Brain microvascular endothelial cell (primary cell): ENCODE data around the gene CAMTA1.

Experiments
- DNase-seq: peaks from one replicate; pipeline ENCODE4 v3.0.0-alpha.2; 2020
- H3K27ac ChIP-seq: fragments of 250-450 bp; sonication (Bioruptor Pico); 2 replicates; pipeline ENCODE4 v1.5.1; 2020; ENCODE audit warnings: mild to moderate bottlenecking, moderate library complexity
- H3K27me3 ChIP-seq: fragments of 250-450 bp; sonication (Bioruptor Pico); replicated peaks from 2 replicates; pipeline ENCODE4 v1.5.1; 2020; ENCODE audit warnings: mild to moderate bottlenecking
- H3K36me3 ChIP-seq: fragments of 250-450 bp; sonication (Bioruptor Pico); replicated peaks from 2 replicates; pipeline ENCODE4 v1.5.1; 2020; ENCODE audit warnings: mild to moderate bottlenecking
- H3K4me3 ChIP-seq: 2 replicates; pipeline ENCODE4 v1.5.1; 2011; ENCODE audit warnings: low read depth, mild to moderate bottlenecking, control low read depth, low read length, moderate library complexity
- in situ Hi-C: cut with HindIII; loops from 2 replicates; pipeline ENCODE4 v1.10.0; 2017; ENCODE audit warnings: low sequenced_read_pairs, low pct_ligation_motif_present
- TF ChIP-seq, protein P1 (sequence below): IDR thresholded peaks from 2 replicates; pipeline ENCODE4 v1.5.1; 2011; ENCODE audit warnings: low read depth, mild to moderate bottlenecking, moderate library complexity, low read length, control low read depth, inconsistent platforms; ENCODE audit errors: missing control alignments

The CAMTA1 gene

DNA sequence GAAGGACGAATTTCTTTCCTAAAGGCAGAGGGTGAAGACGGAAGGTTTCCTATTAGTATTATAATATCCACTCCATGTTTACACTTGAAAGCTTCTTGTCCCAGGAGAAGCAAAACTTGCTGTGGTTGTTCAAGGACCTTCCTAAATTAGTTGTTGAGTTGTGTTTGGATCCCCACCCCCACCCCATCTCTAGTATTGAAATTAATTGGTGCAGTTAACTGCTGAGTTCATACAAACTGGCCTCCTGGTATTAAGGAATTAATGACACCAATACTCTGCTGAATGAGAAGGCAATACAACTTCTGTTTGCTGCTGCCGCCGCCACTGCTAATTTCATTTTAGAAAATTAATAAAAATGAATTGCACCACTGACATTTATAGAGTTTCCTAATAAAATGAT, 308.8 kb downstream of the CAMTA1 start:
- no peak overlapping the region for H3K27ac ChIP-seq
- no peaks in the 10 kb centered on the region for H3K27me3 ChIP-seq
- DNase-seq = no peak
- no peak overlapping the region for H3K4me3 ChIP-seq
- in situ Hi-C loops = no loop called here
- no peaks in the 10 kb centered on the region for H3K36me3 ChIP-seq
- TF ChIP-seq, protein P1, sequence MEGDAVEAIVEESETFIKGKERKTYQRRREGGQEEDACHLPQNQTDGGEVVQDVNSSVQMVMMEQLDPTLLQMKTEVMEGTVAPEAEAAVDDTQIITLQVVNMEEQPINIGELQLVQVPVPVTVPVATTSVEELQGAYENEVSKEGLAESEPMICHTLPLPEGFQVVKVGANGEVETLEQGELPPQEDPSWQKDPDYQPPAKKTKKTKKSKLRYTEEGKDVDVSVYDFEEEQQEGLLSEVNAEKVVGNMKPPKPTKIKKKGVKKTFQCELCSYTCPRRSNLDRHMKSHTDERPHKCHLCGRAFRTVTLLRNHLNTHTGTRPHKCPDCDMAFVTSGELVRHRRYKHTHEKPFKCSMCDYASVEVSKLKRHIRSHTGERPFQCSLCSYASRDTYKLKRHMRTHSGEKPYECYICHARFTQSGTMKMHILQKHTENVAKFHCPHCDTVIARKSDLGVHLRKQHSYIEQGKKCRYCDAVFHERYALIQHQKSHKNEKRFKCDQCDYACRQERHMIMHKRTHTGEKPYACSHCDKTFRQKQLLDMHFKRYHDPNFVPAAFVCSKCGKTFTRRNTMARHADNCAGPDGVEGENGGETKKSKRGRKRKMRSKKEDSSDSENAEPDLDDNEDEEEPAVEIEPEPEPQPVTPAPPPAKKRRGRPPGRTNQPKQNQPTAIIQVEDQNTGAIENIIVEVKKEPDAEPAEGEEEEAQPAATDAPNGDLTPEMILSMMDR = no peak

DNA sequence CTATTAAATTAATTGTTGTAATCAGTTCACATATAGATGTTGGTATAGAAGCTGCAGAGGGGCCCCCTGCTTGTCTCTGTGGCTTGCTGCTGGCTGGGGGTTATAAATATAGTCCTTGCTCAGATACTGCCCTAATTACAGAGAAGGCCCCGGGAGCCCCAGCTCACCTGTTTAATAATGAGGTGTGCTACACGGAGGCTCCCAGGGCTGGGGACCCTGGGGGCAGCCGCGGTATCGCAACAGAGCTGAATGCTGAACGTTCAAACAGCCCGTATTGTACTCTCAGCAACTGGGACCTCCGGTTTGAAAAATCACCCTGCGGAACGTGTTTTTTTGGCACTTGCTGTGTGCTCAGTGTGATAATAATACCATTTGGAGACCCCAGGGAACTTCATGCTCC, 309.3 kb downstream of the CAMTA1 start:
- no peak for DNase-seq
- in situ Hi-C loops = no loop called here
- Histone ChIP-seq H3K4me3 (no peak overlapping the region), H3K27ac (no peak overlapping the region), H3K27me3 (no peaks in the 10 kb centered on the region), H3K36me3 (no peaks in the 10 kb centered on the region)
- TF ChIP-seq, protein P1 = no peak

DNA sequence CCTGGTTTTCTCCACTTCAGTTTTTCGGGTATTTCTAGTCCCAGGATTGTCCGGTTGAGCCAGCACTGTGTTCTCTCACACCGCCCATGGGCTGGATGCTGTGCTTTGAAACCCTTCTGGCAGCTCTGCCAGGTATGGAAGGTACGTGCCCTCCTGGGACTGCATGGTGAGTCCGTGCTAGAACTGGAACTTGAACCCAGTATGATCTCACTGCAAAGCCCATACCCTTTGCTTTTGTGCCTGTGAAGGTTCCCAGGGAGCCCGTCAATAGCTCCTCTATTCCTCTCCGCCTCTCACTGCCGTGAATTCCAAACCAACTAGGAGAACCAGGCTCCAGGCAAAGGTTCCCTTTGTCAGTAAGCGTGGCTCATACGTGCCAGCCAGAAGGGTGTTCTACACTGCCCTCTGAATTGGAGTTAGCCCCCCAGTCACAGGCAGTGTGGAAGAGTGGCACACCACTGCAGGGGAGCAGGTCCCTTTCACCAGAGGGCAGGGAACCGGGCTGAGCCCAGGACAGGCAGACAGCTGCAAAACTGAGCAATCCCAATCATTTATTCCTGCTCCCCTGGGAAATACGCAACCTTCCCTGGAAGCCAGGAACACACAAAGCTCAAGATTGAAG, 310.2 kb downstream of the CAMTA1 start:
- peaks cover 3% of the 10 kb centered on the region for H3K27me3 ChIP-seq
- TF ChIP-seq, protein P1 = no peak

DNA sequence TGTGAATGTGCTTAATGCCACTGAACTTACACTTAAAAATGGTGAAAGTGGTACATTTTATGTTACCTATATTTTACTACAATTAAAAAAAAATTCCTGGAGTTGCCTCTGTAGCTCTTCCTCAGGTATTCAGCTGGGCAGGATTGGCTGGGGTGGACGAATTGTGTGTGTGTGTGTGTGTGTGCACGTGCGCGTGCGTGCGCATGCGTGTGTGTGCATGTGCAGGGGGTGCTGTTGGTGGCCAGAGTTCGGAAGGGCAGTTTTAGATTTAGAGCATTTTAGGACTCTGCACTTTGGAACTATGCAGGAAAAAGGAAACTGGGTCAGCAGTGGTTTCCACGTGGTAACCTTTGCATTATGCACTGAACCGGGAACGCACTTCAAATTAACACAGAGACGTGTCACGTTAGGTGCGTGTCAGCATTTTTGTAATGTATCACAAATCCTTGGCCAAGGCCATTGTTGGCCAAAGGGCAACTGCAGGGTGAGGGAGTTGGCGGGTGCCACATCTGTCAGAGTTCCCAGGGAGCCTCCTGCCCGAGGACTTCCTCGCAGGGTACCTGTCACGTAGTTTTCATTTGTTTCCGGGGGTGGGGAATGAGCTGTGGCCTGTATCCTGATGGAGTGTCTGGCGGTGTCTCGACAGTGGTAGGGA, 312.8 kb downstream of the CAMTA1 start:
- no peak overlapping the region for H3K27ac ChIP-seq
- DNase-seq = no peak
- TF ChIP-seq, protein P1 = no peak
- no peaks in the 10 kb centered on the region for H3K36me3 ChIP-seq
- peaks cover 3% of the 10 kb centered on the region for H3K27me3 ChIP-seq
- H3K4me3 ChIP-seq = no peak overlapping the region
- in situ Hi-C loops = no loop called here

More for the DNA sequence above, 310.2 kb downstream of the CAMTA1 start:
- H3K36me3 ChIP-seq = no peaks in the 10 kb centered on the region
- in situ Hi-C loops = no loop called here
- H3K27ac ChIP-seq = no peak overlapping the region
- no peak overlapping the region for H3K4me3 ChIP-seq
- no peak for DNase-seq

DNA sequence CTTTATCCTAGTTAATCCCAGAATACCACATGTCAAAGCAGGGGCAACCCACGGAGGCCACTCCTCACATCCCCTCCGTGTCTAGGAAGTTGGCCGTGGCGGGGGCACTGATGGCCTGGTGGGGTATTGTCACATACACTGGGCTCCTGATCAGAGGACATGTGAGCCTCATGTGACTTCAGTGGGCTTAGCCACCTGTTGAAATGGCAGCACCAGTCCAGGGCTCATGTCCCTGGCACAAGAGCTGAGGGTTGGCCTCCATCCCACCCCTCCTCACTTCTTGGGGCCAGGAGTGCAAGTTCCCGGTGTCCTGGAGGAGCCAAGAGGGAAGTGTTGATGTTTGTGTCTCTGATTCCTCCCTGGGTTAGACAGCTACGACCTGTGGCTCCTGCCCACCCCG, 313.4 kb downstream of the CAMTA1 start:
- peaks cover 3% of the 10 kb centered on the region for H3K27me3 ChIP-seq
- TF ChIP-seq, protein P1 = no peak
- no peak overlapping the region for H3K4me3 ChIP-seq
- in situ Hi-C loops = no loop called here
- H3K27ac ChIP-seq = no peak overlapping the region
- H3K36me3 ChIP-seq = no peaks in the 10 kb centered on the region
- DNase-seq = no peak
